A549 (cell line): ENCODE results near the gene TLR5. TPM values are rescaled to one million over a fixed set of nuclear protein-coding genes. Genes with fewer than 3 reads are reported as not detected.

Experiments used
- ATAC-seq, 2 experiments: fragments of 200-7000 bp in 1 of 2; fragments of >200 bp in 1 of 2; cut with Nextera tagmentation in 1 of 2; cut with Tn5 transposase in 1 of 2; 3 replicates each; pipeline versions ENCODE4 v1.8.0 to v1.9.1; 2018 to 2020; ENCODE audit warnings: mild to moderate bottlenecking in 1 of 2, moderate library complexity in 1 of 2
- CTCF ChIA-PET: fragments of 300-600 bp; sonication (Branson Sonifier 250); formaldehyde crosslinking; extraction: SDS; loops from one replicate; lab custom pipeline; 2021; ENCODE audit warnings: antibody characterized with exemption, inconsistent platforms; lab: Yijun Ruan, JAX
- POLR2A ChIA-PET: fragments of 350-600 bp; formaldehyde crosslinking; extraction: SDS; loops from one replicate; lab custom pipeline; 2021; ENCODE audit warnings: antibody characterized with exemption, inconsistent platforms; lab: Yijun Ruan, JAX
- DNase-seq, 2 experiments: peaks; one replicate each; pipeline versions ENCODE4 v3.0.0 to v3.0.0-alpha.2; 2011 to 2016; ENCODE audit warnings: low read depth in 1 of 2, low spot score in 1 of 2
- FAIRE-seq: peaks from 2 replicates; lab custom pipeline; 2011; peaks lifted over from hg19 to GRCh38; lab: Jason Lieb, UNC
- H3K27ac ChIP-seq, 2 experiments: fragments of >200 bp; sonication (Bioruptor Twin); formaldehyde crosslinking; 3 replicates each; pipeline ENCODE4 v1.5.1; 2016 to 2017
- H3K4me1 ChIP-seq: fragments of >200 bp; sonication (Bioruptor Twin); formaldehyde crosslinking; 3 replicates; pipeline ENCODE4 v1.6.1; 2016
- H3K4me2 ChIP-seq: fragments of >200 bp; sonication (Bioruptor Twin); formaldehyde crosslinking; 3 replicates; pipeline ENCODE4 v1.6.1; 2016
- H3K4me3 ChIP-seq: fragments of >200 bp; sonication (Bioruptor Twin); formaldehyde crosslinking; 3 replicates; pipeline ENCODE4 v1.5.1; 2016
- H3K9me3 ChIP-seq: fragments of >200 bp; sonication (Bioruptor Twin); formaldehyde crosslinking; 3 replicates; pipeline ENCODE4 v1.6.1; 2016
- BHLHE40 ChIP-seq: IDR thresholded peaks from 2 replicates; pipeline ENCODE4 v1.6.1; 2012; ENCODE audit warnings: low read depth, low read length, inconsistent platforms
- CBX2 ChIP-seq: fragments of 200-600 bp; sonication (generic); IDR thresholded peaks from 2 replicates; pipeline ENCODE4 v1.6.1; 2016; ENCODE audit warnings: low read depth, mild to moderate bottlenecking, borderline replicate concordance
- CBX8 ChIP-seq: fragments of 200-600 bp; sonication (generic); IDR thresholded peaks from 2 replicates; pipeline ENCODE4 v1.6.1; 2016
- CHD4 ChIP-seq: fragments of 200-600 bp; sonication (generic); IDR thresholded peaks from 2 replicates; pipeline ENCODE4 v1.6.1; 2016; ENCODE audit warnings: antibody characterized with exemption, mild to moderate bottlenecking, borderline replicate concordance
- EHF ChIP-seq: fragments of 250-450 bp; sonication (Bioruptor Pico); IDR thresholded peaks from 2 replicates; pipeline ENCODE4 v1.5.0; 2020; ENCODE audit warnings: mild to moderate bottlenecking
- HEYL ChIP-seq: fragments of 250-450 bp; sonication (Bioruptor Pico); IDR thresholded peaks from 2 replicates; pipeline ENCODE4 v1.8.0; 2021; ENCODE audit warnings: mild to moderate bottlenecking, moderate library complexity
- POLR2A ChIP-seq: IDR thresholded peaks from 2 replicates; pipeline ENCODE4 v1.6.1; 2012; ENCODE audit warnings: mild to moderate bottlenecking, low read length
- RAD21 ChIP-seq, 2 experiments: fragments of >200 bp in 1 of 2; sonication (Bioruptor Twin) in 1 of 2; formaldehyde crosslinking in 1 of 2; IDR thresholded peaks in 1 of 2; conservative IDR thresholded peaks in 1 of 2; 2 replicates in 1 of 2; 3 replicates in 1 of 2; pipeline ENCODE4 v1.6.1; 2012 to 2018; ENCODE audit warnings: inconsistent platforms in 1 of 2
- RFX5 ChIP-seq: fragments of 450-650 bp; IDR thresholded peaks from 2 replicates; pipeline ENCODE4 v1.7.1; 2014; ENCODE audit warnings: antibody characterized with exemption, mild to moderate bottlenecking, moderate library complexity
- SMC3 ChIP-seq: fragments of >200 bp; sonication (Bioruptor Twin); formaldehyde crosslinking; IDR thresholded peaks from 3 replicates; pipeline ENCODE4 v1.6.1; 2018; ENCODE audit warnings: inconsistent platforms
- SREBF2 ChIP-seq: fragments of 450-650 bp; IDR thresholded peaks from 2 replicates; pipeline ENCODE4 v1.6.1; 2014; ENCODE audit warnings: mild to moderate bottlenecking, moderate library complexity
- TP53 ChIP-seq: fragments of 250-450 bp; sonication (Bioruptor Pico); IDR thresholded peaks from 2 replicates; pipeline ENCODE4 v1.5.0; 2021; ENCODE audit warnings: mild to moderate bottlenecking, moderate library complexity
- WGBS: methylation state at CpG from one replicate; pipeline ENCODE4 v1.1.6; 2017; ENCODE audit errors: missing lambda C conversion rate; 5-methylcytosine and 5-hydroxymethylcytosine counted together
- polyA minus RNA-seq: library from RNA; depleted of rRNA, polyadenylated mRNA; stranded (reverse); fragments of >200 nt; gene quantifications from 2 replicates; pipeline ENCODE4 v1.2.3, GENCODE V29; 2011; rRNA and poly(A)+ RNA removed
- polyA plus RNA-seq, 4 experiments: library from polyadenylated mRNA; depleted of rRNA in 3 of 4; stranded (reverse); fragments of >200 nt; fragmentation: RNase III in 1 of 4; extraction: RNeasy Plus Mini Kit Qiagen cat#74134 plus additional on column Dnase treatment in 1 of 4; gene quantifications; 2 replicates in 3 of 4; 3 replicates in 1 of 4; pipeline ENCODE4 v1.2.3, GENCODE V29; 2011 to 2017
- TF ChIP-seq, protein P1 (sequence below): fragments of 450-650 bp; IDR thresholded peaks from 2 replicates; pipeline ENCODE4 v1.6.1; 2014; ENCODE audit warnings: antibody characterized with exemption
- TF ChIP-seq, protein P2 (sequence below): fragments of 200-600 bp; sonication (generic); IDR thresholded peaks from 2 replicates; pipeline ENCODE4 v1.6.1; 2016; ENCODE audit warnings: antibody characterized with exemption, mild to moderate bottlenecking, moderate library complexity
- TF ChIP-seq, protein P3 (sequence below): fragments of 150-350 bp; IDR thresholded peaks from 2 replicates; pipeline ENCODE4 v1.6.1; 2014; ENCODE audit warnings: low read depth, mild to moderate bottlenecking, low read length
- TF ChIP-seq, protein P4 (sequence below): fragments of >200 bp; sonication (Bioruptor Twin); formaldehyde crosslinking; IDR thresholded peaks from 3 replicates; pipeline ENCODE4 v1.5.1; 2016
- TF ChIP-seq, protein P5 (sequence below): IDR thresholded peaks from 2 replicates; pipeline ENCODE4 v1.6.1; 2012; ENCODE audit warnings: low read depth, borderline replicate concordance
- TF ChIP-seq, protein P6 (sequence below): fragments of >200 bp; sonication (Bioruptor Twin); formaldehyde crosslinking; IDR thresholded peaks from 2 replicates; pipeline ENCODE4 v1.6.1; 2016
- TF ChIP-seq, protein P7 (sequence below): IDR thresholded peaks from 2 replicates; pipeline ENCODE4 v1.6.1; 2012
- TF ChIP-seq, protein P8 (sequence below): fragments of 250-450 bp; sonication (Bioruptor Pico); IDR thresholded peaks from 2 replicates; pipeline ENCODE4 v1.5.0; 2020; ENCODE audit warnings: low read depth, mild to moderate bottlenecking, moderate library complexity
- TF ChIP-seq, protein P9 (sequence below): fragments of 250-450 bp; sonication (Bioruptor Pico); IDR thresholded peaks from 2 replicates; pipeline ENCODE4 v1.5.0; 2021; ENCODE audit warnings: mild to moderate bottlenecking, moderate library complexity, borderline replicate concordance

TLR5 gene, protein sequence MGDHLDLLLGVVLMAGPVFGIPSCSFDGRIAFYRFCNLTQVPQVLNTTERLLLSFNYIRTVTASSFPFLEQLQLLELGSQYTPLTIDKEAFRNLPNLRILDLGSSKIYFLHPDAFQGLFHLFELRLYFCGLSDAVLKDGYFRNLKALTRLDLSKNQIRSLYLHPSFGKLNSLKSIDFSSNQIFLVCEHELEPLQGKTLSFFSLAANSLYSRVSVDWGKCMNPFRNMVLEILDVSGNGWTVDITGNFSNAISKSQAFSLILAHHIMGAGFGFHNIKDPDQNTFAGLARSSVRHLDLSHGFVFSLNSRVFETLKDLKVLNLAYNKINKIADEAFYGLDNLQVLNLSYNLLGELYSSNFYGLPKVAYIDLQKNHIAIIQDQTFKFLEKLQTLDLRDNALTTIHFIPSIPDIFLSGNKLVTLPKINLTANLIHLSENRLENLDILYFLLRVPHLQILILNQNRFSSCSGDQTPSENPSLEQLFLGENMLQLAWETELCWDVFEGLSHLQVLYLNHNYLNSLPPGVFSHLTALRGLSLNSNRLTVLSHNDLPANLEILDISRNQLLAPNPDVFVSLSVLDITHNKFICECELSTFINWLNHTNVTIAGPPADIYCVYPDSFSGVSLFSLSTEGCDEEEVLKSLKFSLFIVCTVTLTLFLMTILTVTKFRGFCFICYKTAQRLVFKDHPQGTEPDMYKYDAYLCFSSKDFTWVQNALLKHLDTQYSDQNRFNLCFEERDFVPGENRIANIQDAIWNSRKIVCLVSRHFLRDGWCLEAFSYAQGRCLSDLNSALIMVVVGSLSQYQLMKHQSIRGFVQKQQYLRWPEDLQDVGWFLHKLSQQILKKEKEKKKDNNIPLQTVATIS
- polyA plus RNA-seq (2011; rRNA removed) (1.3 and 1.8 TPM in 2 replicates), polyA plus RNA-seq (2017; fragmentation: RNase III; extraction: RNeasy Plus Mini Kit Qiagen cat#74134 plus additional on column Dnase treatment) (0.22 to 0.46 TPM (median 0.34 TPM) in 3 replicates), polyA minus RNA-seq (1.5 and 2.3 TPM in 2 replicates)
- polyA plus RNA-seq (2012; cell fraction: cytosol; rRNA removed): 0.04 and 0.24 TPM in 2 replicates
- polyA plus RNA-seq (2012; cell fraction: nucleus; rRNA removed): 0.40 and 1.1 TPM in 2 replicates

DNA sequence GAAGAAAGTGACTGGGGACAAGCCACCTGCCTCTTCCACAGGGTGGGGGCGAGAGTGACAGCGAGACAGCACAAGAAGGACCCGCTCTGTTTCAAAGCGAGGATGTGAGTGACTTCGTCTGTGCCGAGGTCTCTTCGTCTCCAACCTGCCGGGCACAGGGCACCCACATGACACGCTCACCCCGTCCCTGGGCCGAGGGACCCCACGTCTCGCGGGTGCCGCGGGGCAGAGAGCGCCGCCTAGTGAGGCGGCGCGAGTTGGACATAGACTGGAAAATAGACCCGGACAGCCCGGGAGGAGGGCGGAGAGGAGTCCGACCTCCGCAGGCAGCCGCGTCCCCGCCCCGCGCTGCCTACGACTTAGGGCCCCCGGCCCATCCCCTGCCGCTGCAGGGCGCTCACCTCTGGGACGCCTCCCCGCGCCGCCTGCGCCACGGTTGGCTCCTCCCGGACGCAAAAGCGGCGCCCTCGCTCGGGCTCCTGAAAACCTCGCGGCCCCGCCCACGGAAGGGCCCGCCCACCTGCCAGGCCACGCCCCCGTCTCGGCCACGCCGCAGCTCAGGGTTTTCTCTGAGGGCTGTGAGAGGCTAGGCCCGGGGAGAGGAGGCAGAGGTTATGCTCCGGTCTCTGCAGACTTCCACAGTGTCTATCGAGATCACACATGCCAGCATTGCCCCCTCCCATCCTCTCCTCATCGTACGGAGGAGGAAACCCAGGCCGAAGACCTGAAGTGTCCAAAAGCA, at the start of gene TLR5:
Gene TLR5 (minus strand): TSS at position 454 of the 742 bp plus-strand sequence. CDS start 30,217 bp downstream, outside the sequence.
- H3K4me3 ChIP-seq: peak within 1 kb of the TSS; percentile 48
- 31% methylated on average over 17 of the region's 63 CpGs for WGBS
- peak within 1 kb of the TSS; percentile 73 for H3K4me2 ChIP-seq
- DNase-seq (peak; percentile 71 to 85), ATAC-seq (peak; percentile 88 to 96), FAIRE-seq (no peak)
- no peaks in the 10 kb centered on the region for H3K9me3 ChIP-seq
- POLR2A ChIA-PET: interaction anchor here (0.9 kb wide), 1 partner anchor 9 kb away, joined by 4 read pairs; no protein-coding TSS in a partner anchor
- H3K4me1 ChIP-seq: peaks cover 7% of the 10 kb centered on the region; the same call in 1 of the 3 replicates
- H3K27ac ChIP-seq: peak within 1 kb of the TSS; percentile 61 to 82
- TF ChIP-seq, protein P1, sequence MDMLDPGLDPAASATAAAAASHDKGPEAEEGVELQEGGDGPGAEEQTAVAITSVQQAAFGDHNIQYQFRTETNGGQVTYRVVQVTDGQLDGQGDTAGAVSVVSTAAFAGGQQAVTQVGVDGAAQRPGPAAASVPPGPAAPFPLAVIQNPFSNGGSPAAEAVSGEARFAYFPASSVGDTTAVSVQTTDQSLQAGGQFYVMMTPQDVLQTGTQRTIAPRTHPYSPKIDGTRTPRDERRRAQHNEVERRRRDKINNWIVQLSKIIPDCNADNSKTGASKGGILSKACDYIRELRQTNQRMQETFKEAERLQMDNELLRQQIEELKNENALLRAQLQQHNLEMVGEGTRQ: no peak
- TF ChIP-seq, protein P2, sequence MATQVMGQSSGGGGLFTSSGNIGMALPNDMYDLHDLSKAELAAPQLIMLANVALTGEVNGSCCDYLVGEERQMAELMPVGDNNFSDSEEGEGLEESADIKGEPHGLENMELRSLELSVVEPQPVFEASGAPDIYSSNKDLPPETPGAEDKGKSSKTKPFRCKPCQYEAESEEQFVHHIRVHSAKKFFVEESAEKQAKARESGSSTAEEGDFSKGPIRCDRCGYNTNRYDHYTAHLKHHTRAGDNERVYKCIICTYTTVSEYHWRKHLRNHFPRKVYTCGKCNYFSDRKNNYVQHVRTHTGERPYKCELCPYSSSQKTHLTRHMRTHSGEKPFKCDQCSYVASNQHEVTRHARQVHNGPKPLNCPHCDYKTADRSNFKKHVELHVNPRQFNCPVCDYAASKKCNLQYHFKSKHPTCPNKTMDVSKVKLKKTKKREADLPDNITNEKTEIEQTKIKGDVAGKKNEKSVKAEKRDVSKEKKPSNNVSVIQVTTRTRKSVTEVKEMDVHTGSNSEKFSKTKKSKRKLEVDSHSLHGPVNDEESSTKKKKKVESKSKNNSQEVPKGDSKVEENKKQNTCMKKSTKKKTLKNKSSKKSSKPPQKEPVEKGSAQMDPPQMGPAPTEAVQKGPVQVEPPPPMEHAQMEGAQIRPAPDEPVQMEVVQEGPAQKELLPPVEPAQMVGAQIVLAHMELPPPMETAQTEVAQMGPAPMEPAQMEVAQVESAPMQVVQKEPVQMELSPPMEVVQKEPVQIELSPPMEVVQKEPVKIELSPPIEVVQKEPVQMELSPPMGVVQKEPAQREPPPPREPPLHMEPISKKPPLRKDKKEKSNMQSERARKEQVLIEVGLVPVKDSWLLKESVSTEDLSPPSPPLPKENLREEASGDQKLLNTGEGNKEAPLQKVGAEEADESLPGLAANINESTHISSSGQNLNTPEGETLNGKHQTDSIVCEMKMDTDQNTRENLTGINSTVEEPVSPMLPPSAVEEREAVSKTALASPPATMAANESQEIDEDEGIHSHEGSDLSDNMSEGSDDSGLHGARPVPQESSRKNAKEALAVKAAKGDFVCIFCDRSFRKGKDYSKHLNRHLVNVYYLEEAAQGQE: peak; percentile 40; the same call in 1 of the 2 replicates
- TF ChIP-seq CHD4 (no peak), SMC3 (peak; percentile 67), TP53 (CRISPR knock-in tag) (no peak), RAD21 (conservative IDR thresholded peaks at IDR 0.05 in 1 of 2, IDR thresholded peaks at IDR 0.05 in 1 of 2) (peak; percentile 1 to 56; a peak in 2 of 5 replicates), CBX2 (no peak), CBX8 (no peak), POLR2A (peak; percentile 46), BHLHE40 (no peak), SREBF2 (no peak), EHF (no peak), RFX5 (no peak), HEYL (CRISPR knock-in tag) (no peak)
- TF ChIP-seq, protein P3, sequence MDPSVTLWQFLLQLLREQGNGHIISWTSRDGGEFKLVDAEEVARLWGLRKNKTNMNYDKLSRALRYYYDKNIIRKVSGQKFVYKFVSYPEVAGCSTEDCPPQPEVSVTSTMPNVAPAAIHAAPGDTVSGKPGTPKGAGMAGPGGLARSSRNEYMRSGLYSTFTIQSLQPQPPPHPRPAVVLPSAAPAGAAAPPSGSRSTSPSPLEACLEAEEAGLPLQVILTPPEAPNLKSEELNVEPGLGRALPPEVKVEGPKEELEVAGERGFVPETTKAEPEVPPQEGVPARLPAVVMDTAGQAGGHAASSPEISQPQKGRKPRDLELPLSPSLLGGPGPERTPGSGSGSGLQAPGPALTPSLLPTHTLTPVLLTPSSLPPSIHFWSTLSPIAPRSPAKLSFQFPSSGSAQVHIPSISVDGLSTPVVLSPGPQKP: no peak
- TF ChIP-seq, protein P4, sequence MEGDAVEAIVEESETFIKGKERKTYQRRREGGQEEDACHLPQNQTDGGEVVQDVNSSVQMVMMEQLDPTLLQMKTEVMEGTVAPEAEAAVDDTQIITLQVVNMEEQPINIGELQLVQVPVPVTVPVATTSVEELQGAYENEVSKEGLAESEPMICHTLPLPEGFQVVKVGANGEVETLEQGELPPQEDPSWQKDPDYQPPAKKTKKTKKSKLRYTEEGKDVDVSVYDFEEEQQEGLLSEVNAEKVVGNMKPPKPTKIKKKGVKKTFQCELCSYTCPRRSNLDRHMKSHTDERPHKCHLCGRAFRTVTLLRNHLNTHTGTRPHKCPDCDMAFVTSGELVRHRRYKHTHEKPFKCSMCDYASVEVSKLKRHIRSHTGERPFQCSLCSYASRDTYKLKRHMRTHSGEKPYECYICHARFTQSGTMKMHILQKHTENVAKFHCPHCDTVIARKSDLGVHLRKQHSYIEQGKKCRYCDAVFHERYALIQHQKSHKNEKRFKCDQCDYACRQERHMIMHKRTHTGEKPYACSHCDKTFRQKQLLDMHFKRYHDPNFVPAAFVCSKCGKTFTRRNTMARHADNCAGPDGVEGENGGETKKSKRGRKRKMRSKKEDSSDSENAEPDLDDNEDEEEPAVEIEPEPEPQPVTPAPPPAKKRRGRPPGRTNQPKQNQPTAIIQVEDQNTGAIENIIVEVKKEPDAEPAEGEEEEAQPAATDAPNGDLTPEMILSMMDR: peak; percentile 82
- TF ChIP-seq, protein P5, sequence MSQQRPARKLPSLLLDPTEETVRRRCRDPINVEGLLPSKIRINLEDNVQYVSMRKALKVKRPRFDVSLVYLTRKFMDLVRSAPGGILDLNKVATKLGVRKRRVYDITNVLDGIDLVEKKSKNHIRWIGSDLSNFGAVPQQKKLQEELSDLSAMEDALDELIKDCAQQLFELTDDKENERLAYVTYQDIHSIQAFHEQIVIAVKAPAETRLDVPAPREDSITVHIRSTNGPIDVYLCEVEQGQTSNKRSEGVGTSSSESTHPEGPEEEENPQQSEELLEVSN: peak; percentile 42; the same call in 1 of the 2 replicates
- TF ChIP-seq, protein P6, sequence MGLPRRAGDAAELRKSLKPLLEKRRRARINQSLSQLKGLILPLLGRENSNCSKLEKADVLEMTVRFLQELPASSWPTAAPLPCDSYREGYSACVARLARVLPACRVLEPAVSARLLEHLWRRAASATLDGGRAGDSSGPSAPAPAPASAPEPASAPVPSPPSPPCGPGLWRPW: no peak
- TF ChIP-seq, protein P7, sequence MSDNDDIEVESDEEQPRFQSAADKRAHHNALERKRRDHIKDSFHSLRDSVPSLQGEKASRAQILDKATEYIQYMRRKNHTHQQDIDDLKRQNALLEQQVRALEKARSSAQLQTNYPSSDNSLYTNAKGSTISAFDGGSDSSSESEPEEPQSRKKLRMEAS: peak; percentile 66; the same call in 1 of the 2 replicates
- TF ChIP-seq, protein P8, sequence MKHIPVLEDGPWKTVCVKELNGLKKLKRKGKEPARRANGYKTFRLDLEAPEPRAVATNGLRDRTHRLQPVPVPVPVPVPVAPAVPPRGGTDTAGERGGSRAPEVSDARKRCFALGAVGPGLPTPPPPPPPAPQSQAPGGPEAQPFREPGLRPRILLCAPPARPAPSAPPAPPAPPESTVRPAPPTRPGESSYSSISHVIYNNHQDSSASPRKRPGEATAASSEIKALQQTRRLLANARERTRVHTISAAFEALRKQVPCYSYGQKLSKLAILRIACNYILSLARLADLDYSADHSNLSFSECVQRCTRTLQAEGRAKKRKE (CRISPR knock-in tag): no peak
- TF ChIP-seq, protein P9, sequence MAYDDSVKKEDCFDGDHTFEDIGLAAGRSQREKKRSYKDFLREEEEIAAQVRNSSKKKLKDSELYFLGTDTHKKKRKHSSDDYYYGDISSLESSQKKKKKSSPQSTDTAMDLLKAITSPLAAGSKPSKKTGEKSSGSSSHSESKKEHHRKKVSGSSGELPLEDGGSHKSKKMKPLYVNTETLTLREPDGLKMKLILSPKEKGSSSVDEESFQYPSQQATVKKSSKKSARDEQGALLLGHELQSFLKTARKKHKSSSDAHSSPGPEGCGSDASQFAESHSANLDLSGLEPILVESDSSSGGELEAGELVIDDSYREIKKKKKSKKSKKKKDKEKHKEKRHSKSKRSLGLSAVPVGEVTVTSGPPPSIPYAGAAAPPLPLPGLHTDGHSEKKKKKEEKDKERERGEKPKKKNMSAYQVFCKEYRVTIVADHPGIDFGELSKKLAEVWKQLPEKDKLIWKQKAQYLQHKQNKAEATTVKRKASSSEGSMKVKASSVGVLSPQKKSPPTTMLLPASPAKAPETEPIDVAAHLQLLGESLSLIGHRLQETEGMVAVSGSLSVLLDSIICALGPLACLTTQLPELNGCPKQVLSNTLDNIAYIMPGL (CRISPR knock-in tag): no peak
- CTCF ChIA-PET: interaction anchor here (0.8 to 4.4 kb wide), 13 partner anchors 10 to 557 kb away, joined by 3 to 29 read pairs (median 4); no protein-coding TSS in a partner anchor
